HG02571 (cell line): Measurements from ENCODE around the gene DNAJC17.

ENCODE experiments used
- ATAC-seq: cut with Tn5 transposase; IDR thresholded peaks from one replicate; pipeline ENCODE4 v1.9.1; 2021; ENCODE audit warnings: mild to moderate bottlenecking, moderate library complexity; ENCODE audit not compliant: unreplicated experiment

Gene DNAJC17

GRCh38 chr15:40831861-40832260, 24.6 kb upstream of the DNAJC17 start:
- ATAC-seq, result no peak

- ATAC-seq, result no peak
These were observed 23.6 kb upstream of the DNAJC17 start for GRCh38 chr15:40830884-40831283.

- no peak for ATAC-seq
These were observed 21.8 kb upstream of the DNAJC17 start for GRCh38 chr15:40829115-40829514.

- no peak for ATAC-seq
These were observed 21.3 kb upstream of the DNAJC17 start, which contains the start of gene PPP1R14D for GRCh38 chr15:40828447-40829036. PPP1R14D (minus strand) TSS chr15:40828708; CDS start chr15:40828641, 67 bp downstream.

GRCh38 chr15:40826423-40827075, 19.3 kb upstream of the DNAJC17 start:
- ATAC-seq, result no peak

- ATAC-seq, result no peak
These were observed 18.6 kb upstream of the DNAJC17 start for GRCh38 chr15:40825661-40826422.

- no peak for ATAC-seq
These were observed 16.5 kb upstream of the DNAJC17 start for GRCh38 chr15:40823572-40824343.

- ATAC-seq, result no peak
These were observed 13.9 kb upstream of the DNAJC17 start for GRCh38 chr15:40821195-40821594.

- ATAC-seq, result no peak
These were observed 11.8 kb upstream of the DNAJC17 start for GRCh38 chr15:40819048-40819447.

GRCh38 chr15:40815042-40815698, 7.9 kb upstream of the DNAJC17 start:
- ATAC-seq, result no peak

GRCh38 chr15:40812721-40813425, 5.6 kb upstream of the DNAJC17 start:
- ATAC-seq, result no peak

- ATAC-seq, result no peak
These were observed 1.7 kb upstream of the DNAJC17 start for GRCh38 chr15:40808861-40809450.

- ATAC-seq, result no peak
These were observed 702 bp upstream of the DNAJC17 start for GRCh38 chr15:40807888-40808461.

GRCh38 chr15:40806672-40807027, 623 bp downstream of the DNAJC17 start:
- ATAC-seq, result no peak

- no peak for ATAC-seq
These were observed 3.6 kb downstream of the DNAJC17 start for GRCh38 chr15:40803688-40804087.

GRCh38 chr15:40803076-40803475, 4.2 kb downstream of the DNAJC17 start:
- ATAC-seq, result no peak

- no peak for ATAC-seq
These were observed 7.8 kb downstream of the DNAJC17 start for GRCh38 chr15:40799523-40799922.

GRCh38 chr15:40796512-40796911, 10.8 kb downstream of the DNAJC17 start:
- ATAC-seq, result no peak

GRCh38 chr15:40796041-40796440, 11.2 kb downstream of the DNAJC17 start:
- no peak for ATAC-seq
